HuH-7.5 (cell line): ENCODE data around the gene FNTB.

Source experiments
- DNase-seq: peaks from one replicate; pipeline ENCODE4 v3.0.0; 2011; ENCODE audit warnings: low spot score

The FNTB gene

GRCh38 chr14:64986648-64987437 is at the start of gene FNTB:
Gene FNTB (plus strand): TSS chr14:64986895. CDS start chr14:64986954, 59 bp downstream.
- peak; percentile 81 for DNase-seq

GRCh38 chr14:64937171-64937820 is 49.4 kb upstream of the FNTB start:
- no peak for DNase-seq

GRCh38 chr14:64937821-64938193 is 48.9 kb upstream of the FNTB start:
- no peak for DNase-seq

- DNase-seq, result no peak
These were observed 47.5 kb upstream of the FNTB start for GRCh38 chr14:64938972-64939816.

- no peak for DNase-seq
These were observed 46.9 kb upstream of the FNTB start for GRCh38 chr14:64939817-64940190.

GRCh38 chr14:64940336-64940910 is 46.3 kb upstream of the FNTB start:
- no peak for DNase-seq

GRCh38 chr14:64942531-64943111 is 44.1 kb upstream of the FNTB start, which contains the start of gene GPX2:
Gene GPX2 (minus strand): TSS chr14:64942745. CDS start chr14:64942726, 19 bp downstream.
- DNase-seq, result no peak

- no peak for DNase-seq
These were observed 43.1 kb upstream of the FNTB start for GRCh38 chr14:64943556-64943955.

- DNase-seq, result no peak
These were observed 42.7 kb upstream of the FNTB start for GRCh38 chr14:64944041-64944440.

GRCh38 chr14:64944861-64945260 is 41.8 kb upstream of the FNTB start:
- no peak for DNase-seq

GRCh38 chr14:64945431-64946178 is 41.1 kb upstream of the FNTB start:
- DNase-seq, result no peak

- DNase-seq, result no peak
These were observed 40.2 kb upstream of the FNTB start for GRCh38 chr14:64946310-64947045.

GRCh38 chr14:64947710-64948611 is 38.7 kb upstream of the FNTB start:
- DNase-seq, result no peak

GRCh38 chr14:64948612-64949210 is 38.0 kb upstream of the FNTB start:
- DNase-seq, result no peak

GRCh38 chr14:64950889-64951288 is 35.8 kb upstream of the FNTB start:
- no peak for DNase-seq

- DNase-seq, result no peak
These were observed 35.4 kb upstream of the FNTB start for GRCh38 chr14:64951291-64951690.

GRCh38 chr14:64951724-64952123 is 35.0 kb upstream of the FNTB start:
- no peak for DNase-seq

GRCh38 chr14:64952598-64953309 is 33.9 kb upstream of the FNTB start:
- DNase-seq, result no peak
